GM20000 (cell line): ENCODE data around the gene PPP2R2B.
"Not testable (repeated sequence)": the region's sequence is repeated elsewhere in the genome, so short reads cannot be mapped to it uniquely, and the experiment has no call there.

ENCODE experiments used
- DNase-seq: peaks from one replicate; pipeline ENCODE4 v3.0.0; 2012; ENCODE audit warnings: low spot score
- CTCF ChIP-seq: IDR thresholded peaks from 2 replicates; pipeline ENCODE4 v1.5.1; 2012; ENCODE audit warnings: mild to moderate bottlenecking, control low read depth; ENCODE audit errors: extremely low read depth, missing control alignments

The PPP2R2B gene

GRCh38 chr5:146618434-146618833 is 260.1 kb downstream of the PPP2R2B start:
- no peak for TF ChIP-seq CTCF
- DNase-seq: no peak

GRCh38 chr5:146609731-146610130 is 268.8 kb downstream of the PPP2R2B start:
- DNase-seq: not testable (repeated sequence)

GRCh38 chr5:146607659-146608332 is 270.8 kb downstream of the PPP2R2B start:
- TF ChIP-seq CTCF: no peak
- DNase-seq: no peak

GRCh38 chr5:146606893-146607292 is 271.7 kb downstream of the PPP2R2B start:
- no peak for TF ChIP-seq CTCF
- no peak for DNase-seq

GRCh38 chr5:146600376-146600775 is 278.2 kb downstream of the PPP2R2B start:
- DNase-seq: no peak
- no peak for TF ChIP-seq CTCF

- DNase-seq: no peak
- TF ChIP-seq CTCF: no peak
Observed at GRCh38 chr5:146599261-146599660, 279.3 kb downstream of the PPP2R2B start.

- DNase-seq: no peak
- no peak for TF ChIP-seq CTCF
Observed at GRCh38 chr5:146595088-146595487, 283.5 kb downstream of the PPP2R2B start.

- no peak for TF ChIP-seq CTCF
- DNase-seq: no peak
Observed at GRCh38 chr5:146592352-146592751, 286.2 kb downstream of the PPP2R2B start.
